HCT116 (cell line): Measurements from ENCODE around the gene PTPN23. TPM values are rescaled to one million over a fixed set of nuclear protein-coding genes. Genes with fewer than 3 reads are reported as not detected.

Experiments
- ATAC-seq: fragments of 200-7000 bp; cut with Tn5 transposase; 2 replicates; pipeline ENCODE4 v1.9.1; 2020; ENCODE audit warnings: mild to moderate bottlenecking, moderate library complexity
- BruUV-seq: library from RNA; stranded (reverse); fragments of 400-500 nt; replicated peaks from 2 replicates; lab custom pipeline; 2021; lab: Mats Ljungman, UMichigan
- CTCF ChIA-PET: fragments of 300-600 bp; sonication (Branson Sonifier 250); formaldehyde crosslinking; loops from one replicate; lab custom pipeline; 2021; ENCODE audit warnings: antibody characterized with exemption; lab: Charles Lee
- POLR2A ChIA-PET: fragments of 300-600, 350-600 bp; sonication (Branson Sonifier 250); formaldehyde crosslinking; loops from one replicate; lab custom pipeline; 2021; ENCODE audit warnings: antibody characterized with exemption; lab: Charles Lee
- RAD21 ChIA-PET, 2 experiments: fragments of 300-600 bp; sonication (Branson Sonifier 250); formaldehyde crosslinking; loops; one replicate each; lab custom pipeline; 2023; ENCODE audit warnings: low total read pairs in 2 of 2; ENCODE audit not compliant: uncharacterized antibody in 2 of 2, unreplicated experiment in 2 of 2, low non-redundant PET in 1 of 2; lab: Charles Lee
- DNase-seq: peaks from one replicate; pipeline ENCODE4 v3.0.0-alpha.2; 2010; ENCODE audit warnings: low read depth, low spot score
- H2AFZ ChIP-seq: fragments of 200-600 bp; shearing (Covaris generic), sonication (generic); 2 replicates; pipeline ENCODE4 v1.6.1; 2017; ENCODE audit warnings: low read depth, mixed run types, mixed read lengths, antibody characterized with exemption, low read length; ENCODE audit not compliant: poor library complexity, severe bottlenecking
- H3K27ac ChIP-seq: 2 replicates; pipeline ENCODE4 v1.5.1; 2012; ENCODE audit warnings: low read depth, low read length
- H3K27me3 ChIP-seq: fragments of 200-600 bp; sonication (generic); 2 replicates; pipeline ENCODE4 v1.6.1; 2016; ENCODE audit warnings: mixed run types, low read length, mixed read lengths; ENCODE audit not compliant: insufficient read depth
- H3K36me3 ChIP-seq, 2 experiments: fragments of 200-500 bp in 1 of 2; fragments of 200-600 bp in 1 of 2; sonication (Bioruptor generic) in 1 of 2; sonication (generic) in 1 of 2; 2 replicates each; pipeline versions ENCODE4 v1.5.1 to v1.6.1; 2014 to 2016; ENCODE audit warnings: low read length in 2 of 2, inconsistent platforms in 1 of 2, mixed read lengths in 1 of 2, mixed run types in 1 of 2; ENCODE audit not compliant: insufficient read depth in 2 of 2, control insufficient read depth in 1 of 2
- H3K4me1 ChIP-seq, 2 experiments: fragments of 200-600 bp in 1 of 2; sonication (generic) in 1 of 2; 2 replicates each; pipeline versions ENCODE4 v1.5.1 to v1.6.1; 2012 to 2017; ENCODE audit warnings: low read length in 2 of 2, inconsistent platforms in 1 of 2, mild to moderate bottlenecking in 1 of 2, mixed read lengths in 1 of 2, mixed run types in 1 of 2, moderate library complexity in 1 of 2; ENCODE audit not compliant: insufficient read depth in 2 of 2, control insufficient read depth in 1 of 2
- H3K4me2 ChIP-seq: fragments of 200-600 bp; sonication (generic); 2 replicates; pipeline ENCODE4 v1.6.1; 2017; ENCODE audit warnings: mixed run types, low read length, mixed read lengths
- H3K4me3 ChIP-seq, 2 experiments: fragments of 200-600 bp in 1 of 2; sonication (generic) in 1 of 2; replicated peaks in 1 of 2; 2 replicates each; pipeline ENCODE4 v1.5.1; 2011 to 2016; ENCODE audit warnings: low read length in 2 of 2, control low read depth in 1 of 2, low read depth in 1 of 2, mild to moderate bottlenecking in 1 of 2, mixed read lengths in 1 of 2, mixed run types in 1 of 2
- H3K79me2 ChIP-seq: fragments of 200-600 bp; sonication (generic); 2 replicates; pipeline ENCODE4 v1.6.1; 2017; ENCODE audit warnings: mild to moderate bottlenecking, mixed run types, low read length, moderate library complexity, mixed read lengths; ENCODE audit not compliant: insufficient read depth
- H3K9ac ChIP-seq: fragments of 200-600 bp; sonication (generic); 2 replicates; pipeline ENCODE4 v1.6.1; 2016; ENCODE audit warnings: low read length, mixed read lengths
- H3K9me2 ChIP-seq: fragments of 200-600 bp; sonication (generic), shearing (Covaris generic); 2 replicates; pipeline ENCODE4 v1.6.1; 2017; ENCODE audit warnings: mixed run types, mild to moderate bottlenecking, moderate library complexity; ENCODE audit not compliant: insufficient read depth
- H3K9me3 ChIP-seq, 2 experiments: fragments of 200-500 bp in 1 of 2; fragments of 200-600 bp in 1 of 2; sonication (Bioruptor generic) in 1 of 2; sonication (generic) in 1 of 2; 2 replicates each; pipeline ENCODE4 v1.6.1; 2014 to 2017; ENCODE audit warnings: low read length in 2 of 2, mixed read lengths in 2 of 2, inconsistent platforms in 1 of 2, low read depth in 1 of 2, mild to moderate bottlenecking in 1 of 2, mixed run types in 1 of 2, moderate library complexity in 1 of 2; ENCODE audit not compliant: control insufficient read depth in 1 of 2, insufficient read depth in 1 of 2
- H4K20me1 ChIP-seq: fragments of 200-600 bp; sonication (generic), shearing (Covaris generic); 2 replicates; pipeline ENCODE4 v1.6.1; 2017; ENCODE audit warnings: mixed run types, mild to moderate bottlenecking, moderate library complexity; ENCODE audit not compliant: insufficient read depth
- CBX3 ChIP-seq: IDR thresholded peaks from 2 replicates; pipeline ENCODE4 v1.6.1; 2012; ENCODE audit warnings: low read depth
- CEBPB ChIP-seq: IDR thresholded peaks from 2 replicates; pipeline ENCODE4 v1.6.1; 2012; ENCODE audit warnings: low read depth
- POLR2AphosphoS5 ChIP-seq: IDR thresholded peaks from 2 replicates; pipeline ENCODE4 v1.6.1; 2011; ENCODE audit warnings: mild to moderate bottlenecking, low read depth, low read length, moderate library complexity
- RAD21 ChIP-seq: IDR thresholded peaks from 2 replicates; pipeline ENCODE4 v1.6.1; 2012; ENCODE audit warnings: low read depth, mild to moderate bottlenecking
- SIN3A ChIP-seq: IDR thresholded peaks from 2 replicates; pipeline ENCODE4 v1.6.1; 2012; ENCODE audit warnings: low read depth
- YY1 ChIP-seq: IDR thresholded peaks from 2 replicates; pipeline ENCODE4 v1.6.1; 2011; ENCODE audit warnings: low read length, low read depth, moderate library complexity, mild to moderate bottlenecking; ENCODE audit not compliant: insufficient replicate concordance; ENCODE audit errors: extremely low read depth
- intact Hi-C: fragments of 100-400 bp; cut with micrococcal nuclease; formaldehyde crosslinking; loops from 2 replicates; pipeline ENCODE4 v1.10.0; 2022
- total RNA-seq: library from RNA; stranded (reverse); gene quantifications from one replicate; pipeline ENCODE4 v1.2.1, GENCODE V29; 2021; ENCODE audit not compliant: unreplicated experiment
- TF ChIP-seq, protein P1 (sequence below), 3 experiments: fragments of 200-600 bp in 1 of 3; sonication (generic) in 1 of 3; IDR thresholded peaks in 2 of 3; conservative IDR thresholded peaks in 1 of 3; 2 replicates each; pipeline ENCODE4 v1.5.1; 2012 to 2017; ENCODE audit warnings: low read depth in 2 of 3, low read length in 2 of 3, antibody characterized with exemption in 1 of 3, borderline replicate concordance in 1 of 3, control low read depth in 1 of 3, mild to moderate bottlenecking in 1 of 3, mixed read lengths in 1 of 3, mixed run types in 1 of 3, moderate library complexity in 1 of 3; ENCODE audit not compliant: insufficient read depth in 1 of 3
- TF ChIP-seq, protein P2 (sequence below): IDR thresholded peaks from 2 replicates; pipeline ENCODE4 v1.6.1; 2012; ENCODE audit warnings: low read depth
- TF ChIP-seq, protein P3 (sequence below): IDR thresholded peaks from 2 replicates; pipeline ENCODE4 v1.6.1; 2012

The PTPN23 gene
- total RNA-seq, 1 experiment from 2014 or later, result 56.5 TPM

DNA sequence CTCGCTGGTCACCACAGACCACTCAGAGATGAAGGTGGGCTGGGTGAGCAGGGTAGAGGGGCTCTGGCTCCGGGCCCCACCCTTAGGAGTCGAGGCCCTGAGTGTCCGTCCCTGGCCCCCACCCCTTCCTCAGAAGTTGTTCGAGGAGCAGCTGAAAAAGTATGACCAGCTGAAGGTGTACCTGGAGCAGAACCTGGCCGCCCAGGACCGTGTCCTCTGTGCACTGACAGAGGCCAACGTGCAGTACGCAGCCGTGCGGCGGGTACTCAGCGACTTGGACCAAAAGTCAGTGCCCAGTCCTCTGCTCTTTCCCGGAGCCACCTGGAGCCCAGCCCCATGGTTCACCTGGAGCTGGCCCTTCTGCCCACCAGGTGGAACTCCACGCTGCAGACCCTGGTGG is 28.5 kb downstream of the PTPN23 start:
- POLR2A ChIA-PET, result no interaction called here
- Histone ChIP-seq H2AFZ (no peak overlapping the region), H3K79me2 (peaks cover 4% of the 10 kb centered on the region; the same call in 1 of the 2 replicates), H3K9me2 (no peaks in the 10 kb centered on the region), H3K9me3 (no peaks in the 10 kb centered on the region), H3K4me1 (peaks cover 0 to 2% of the 10 kb centered on the region in 2 experiments; a peak in 2 of 4 replicates), H3K4me3 (no peak overlapping the region), H3K27ac (no peak overlapping the region), H3K27me3 (no peaks in the 10 kb centered on the region), H3K4me2 (no peak overlapping the region), H3K9ac (no peak overlapping the region), H4K20me1 (no peaks in the 10 kb centered on the region), H3K36me3 (peaks cover 13 to 20% of the 10 kb centered on the region in 2 experiments; a peak in 3 of 4 replicates)
- intact Hi-C loops, result no loop called here
- CTCF ChIA-PET, result interaction anchor here (0.6 to 1.4 kb wide), 2 partner anchors 11 to 19 kb away, joined by 3 read pairs; no protein-coding TSS in a partner anchor
- BruUV-seq, result no TSS peak
- RAD21 ChIA-PET, result no interaction called here
- no peak for TF ChIP-seq POLR2AphosphoS5
- TF ChIP-seq CBX3, result no peak
- TF ChIP-seq, protein P1, sequence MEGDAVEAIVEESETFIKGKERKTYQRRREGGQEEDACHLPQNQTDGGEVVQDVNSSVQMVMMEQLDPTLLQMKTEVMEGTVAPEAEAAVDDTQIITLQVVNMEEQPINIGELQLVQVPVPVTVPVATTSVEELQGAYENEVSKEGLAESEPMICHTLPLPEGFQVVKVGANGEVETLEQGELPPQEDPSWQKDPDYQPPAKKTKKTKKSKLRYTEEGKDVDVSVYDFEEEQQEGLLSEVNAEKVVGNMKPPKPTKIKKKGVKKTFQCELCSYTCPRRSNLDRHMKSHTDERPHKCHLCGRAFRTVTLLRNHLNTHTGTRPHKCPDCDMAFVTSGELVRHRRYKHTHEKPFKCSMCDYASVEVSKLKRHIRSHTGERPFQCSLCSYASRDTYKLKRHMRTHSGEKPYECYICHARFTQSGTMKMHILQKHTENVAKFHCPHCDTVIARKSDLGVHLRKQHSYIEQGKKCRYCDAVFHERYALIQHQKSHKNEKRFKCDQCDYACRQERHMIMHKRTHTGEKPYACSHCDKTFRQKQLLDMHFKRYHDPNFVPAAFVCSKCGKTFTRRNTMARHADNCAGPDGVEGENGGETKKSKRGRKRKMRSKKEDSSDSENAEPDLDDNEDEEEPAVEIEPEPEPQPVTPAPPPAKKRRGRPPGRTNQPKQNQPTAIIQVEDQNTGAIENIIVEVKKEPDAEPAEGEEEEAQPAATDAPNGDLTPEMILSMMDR (IDR thresholded peaks at IDR 0.05 in 2 of 3, conservative IDR thresholded peaks at IDR 0.05 in 1 of 3; ENCODE audit: borderline replicate concordance in 1 of 3, insufficient read depth in 1 of 3, low read depth in 2 of 3, low read length in 2 of 3), result no peak
- TF ChIP-seq RAD21, result no peak
- TF ChIP-seq, protein P2, sequence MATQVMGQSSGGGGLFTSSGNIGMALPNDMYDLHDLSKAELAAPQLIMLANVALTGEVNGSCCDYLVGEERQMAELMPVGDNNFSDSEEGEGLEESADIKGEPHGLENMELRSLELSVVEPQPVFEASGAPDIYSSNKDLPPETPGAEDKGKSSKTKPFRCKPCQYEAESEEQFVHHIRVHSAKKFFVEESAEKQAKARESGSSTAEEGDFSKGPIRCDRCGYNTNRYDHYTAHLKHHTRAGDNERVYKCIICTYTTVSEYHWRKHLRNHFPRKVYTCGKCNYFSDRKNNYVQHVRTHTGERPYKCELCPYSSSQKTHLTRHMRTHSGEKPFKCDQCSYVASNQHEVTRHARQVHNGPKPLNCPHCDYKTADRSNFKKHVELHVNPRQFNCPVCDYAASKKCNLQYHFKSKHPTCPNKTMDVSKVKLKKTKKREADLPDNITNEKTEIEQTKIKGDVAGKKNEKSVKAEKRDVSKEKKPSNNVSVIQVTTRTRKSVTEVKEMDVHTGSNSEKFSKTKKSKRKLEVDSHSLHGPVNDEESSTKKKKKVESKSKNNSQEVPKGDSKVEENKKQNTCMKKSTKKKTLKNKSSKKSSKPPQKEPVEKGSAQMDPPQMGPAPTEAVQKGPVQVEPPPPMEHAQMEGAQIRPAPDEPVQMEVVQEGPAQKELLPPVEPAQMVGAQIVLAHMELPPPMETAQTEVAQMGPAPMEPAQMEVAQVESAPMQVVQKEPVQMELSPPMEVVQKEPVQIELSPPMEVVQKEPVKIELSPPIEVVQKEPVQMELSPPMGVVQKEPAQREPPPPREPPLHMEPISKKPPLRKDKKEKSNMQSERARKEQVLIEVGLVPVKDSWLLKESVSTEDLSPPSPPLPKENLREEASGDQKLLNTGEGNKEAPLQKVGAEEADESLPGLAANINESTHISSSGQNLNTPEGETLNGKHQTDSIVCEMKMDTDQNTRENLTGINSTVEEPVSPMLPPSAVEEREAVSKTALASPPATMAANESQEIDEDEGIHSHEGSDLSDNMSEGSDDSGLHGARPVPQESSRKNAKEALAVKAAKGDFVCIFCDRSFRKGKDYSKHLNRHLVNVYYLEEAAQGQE, result no peak
- no peak for TF ChIP-seq YY1
- no peak for TF ChIP-seq CEBPB
- TF ChIP-seq SIN3A, result no peak
- TF ChIP-seq, protein P3, sequence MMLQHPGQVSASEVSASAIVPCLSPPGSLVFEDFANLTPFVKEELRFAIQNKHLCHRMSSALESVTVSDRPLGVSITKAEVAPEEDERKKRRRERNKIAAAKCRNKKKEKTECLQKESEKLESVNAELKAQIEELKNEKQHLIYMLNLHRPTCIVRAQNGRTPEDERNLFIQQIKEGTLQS, result no peak
- DNase-seq, result no peak
- ATAC-seq, result no peak
